Eye (tissue), 1 donor: ENCODE results near the gene MPHOSPH9.

Experiments
- DNase-seq: peaks from one replicate; pipeline ENCODE4 v3.0.0-alpha.2; 2015

The MPHOSPH9 gene

GRCh38 chr12:123149501-123150274 lies 83.3 kb downstream of the MPHOSPH9 start:
- no peak for DNase-seq

GRCh38 chr12:123149088-123149487 lies 83.9 kb downstream of the MPHOSPH9 start:
- no peak for DNase-seq

DNA sequence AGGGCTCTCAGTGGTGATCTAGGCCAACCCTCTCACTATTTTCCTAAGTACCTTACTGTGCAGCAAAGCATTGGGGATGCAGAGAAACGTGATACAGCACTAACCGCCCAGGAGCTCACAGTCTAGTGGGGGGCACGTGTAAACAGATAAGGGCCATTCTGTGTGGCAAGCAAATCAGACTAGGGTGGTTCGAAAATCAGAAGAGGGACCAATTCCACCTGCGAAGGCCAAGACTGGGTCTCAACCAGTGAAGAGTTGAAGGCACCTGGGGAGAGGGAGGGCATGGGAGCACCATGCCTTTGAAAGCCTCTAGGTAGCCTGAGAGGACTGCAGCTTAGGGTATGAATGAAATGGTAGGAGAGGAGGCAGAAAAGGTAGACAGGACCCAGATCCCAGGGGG lies 84.3 kb downstream of the MPHOSPH9 start:
- no peak for DNase-seq

GRCh38 chr12:123148223-123148622 lies 84.7 kb downstream of the MPHOSPH9 start:
- DNase-seq: no peak

DNA sequence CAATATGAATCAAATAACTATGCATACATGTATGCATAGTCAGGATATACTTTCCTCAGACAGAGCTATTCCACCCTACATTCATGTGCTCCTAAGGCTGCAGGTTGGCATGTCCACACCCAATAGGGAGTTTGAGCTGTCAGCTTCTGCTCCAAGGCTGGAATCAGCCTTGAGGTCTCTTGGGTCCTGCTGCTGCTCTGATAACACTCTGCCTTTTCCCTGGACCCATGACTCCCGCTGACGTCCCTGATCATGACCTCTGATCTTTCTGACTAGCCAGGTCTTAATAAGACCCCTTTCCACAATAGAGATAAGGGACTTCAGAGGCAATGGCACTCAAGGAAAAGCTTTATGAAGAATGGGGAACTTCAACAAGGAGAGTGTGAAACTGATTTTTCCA lies 87.7 kb downstream of the MPHOSPH9 start:
- DNase-seq: no peak

DNA sequence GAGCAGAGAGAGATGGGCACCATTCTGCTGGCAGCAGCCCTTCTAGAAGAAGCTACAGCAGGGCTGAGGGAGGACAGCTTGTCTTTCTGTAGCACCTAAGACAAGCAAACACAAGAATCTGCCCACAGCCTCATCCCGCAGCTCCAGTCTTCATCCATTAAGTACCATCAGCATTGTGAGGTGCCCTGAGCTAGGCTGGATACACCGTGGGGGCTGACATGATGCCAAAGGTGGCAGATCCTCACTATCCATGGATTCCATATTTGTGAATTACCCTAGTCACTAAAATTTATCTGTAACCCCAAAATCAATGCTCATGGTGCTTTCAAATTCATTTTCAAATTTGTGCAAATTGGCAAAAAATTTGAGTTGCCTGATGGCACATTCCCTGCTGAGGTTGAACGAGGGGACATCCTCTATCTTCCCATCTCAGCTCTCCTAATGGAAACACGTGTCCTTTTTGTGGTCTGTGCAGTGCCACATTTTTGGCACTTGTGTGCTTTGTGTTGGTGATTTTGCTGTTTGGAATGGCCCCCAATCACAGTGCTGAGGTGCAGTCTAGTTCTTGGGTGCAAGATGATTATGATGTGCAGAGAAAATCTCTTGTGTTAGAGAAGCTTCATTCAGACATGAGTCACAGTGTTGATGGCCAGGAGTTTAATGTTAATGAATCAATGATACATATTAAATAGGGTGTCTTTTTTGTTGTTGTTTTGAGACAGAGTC lies 89.0 kb downstream of the MPHOSPH9 start:
- DNase-seq: no peak

DNA sequence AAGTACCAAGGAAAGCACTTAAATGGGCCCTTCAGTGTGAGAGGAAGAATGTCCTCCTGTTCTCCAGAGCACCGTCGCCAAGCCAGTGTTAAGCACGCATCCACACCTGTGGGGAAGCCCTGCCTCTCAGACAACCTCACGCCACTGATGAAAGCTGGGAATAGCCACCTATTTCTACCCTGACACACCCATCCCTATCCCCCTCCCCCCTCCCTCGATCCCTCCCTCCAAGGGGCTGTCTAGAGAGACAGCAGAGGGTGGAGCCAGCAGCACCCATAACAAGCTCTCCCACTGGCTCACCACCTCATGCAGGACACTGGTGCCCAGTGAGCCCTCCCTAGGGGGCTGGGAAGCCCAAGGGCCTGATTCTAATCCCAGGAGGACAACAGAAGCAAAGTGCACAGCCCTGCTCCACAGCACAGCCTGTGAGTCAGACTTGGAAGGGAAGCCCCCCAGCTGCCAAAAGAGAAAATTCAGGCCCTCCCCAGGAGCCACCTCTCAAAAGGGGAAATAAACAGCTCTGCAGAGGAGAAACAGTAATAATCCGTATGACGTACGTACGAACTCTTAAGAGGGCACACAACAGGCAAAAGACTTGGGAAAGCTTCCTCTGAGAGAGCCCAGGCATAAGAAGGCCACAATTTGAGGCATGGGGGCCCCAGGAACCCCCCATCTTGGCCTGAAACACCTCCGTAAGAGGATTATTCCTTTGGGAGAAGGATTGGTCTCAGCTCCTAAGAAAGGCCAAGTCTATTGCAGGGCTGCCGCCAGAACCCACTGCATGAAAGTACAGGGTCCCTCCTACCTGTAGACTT lies 89.8 kb downstream of the MPHOSPH9 start:
- DNase-seq: no peak

GRCh38 chr12:123142518-123142840 lies 90.5 kb downstream of the MPHOSPH9 start:
- no peak for DNase-seq

- no peak for DNase-seq
Observed at GRCh38 chr12:123141615-123142517, 91.1 kb downstream of the MPHOSPH9 start.

DNA sequence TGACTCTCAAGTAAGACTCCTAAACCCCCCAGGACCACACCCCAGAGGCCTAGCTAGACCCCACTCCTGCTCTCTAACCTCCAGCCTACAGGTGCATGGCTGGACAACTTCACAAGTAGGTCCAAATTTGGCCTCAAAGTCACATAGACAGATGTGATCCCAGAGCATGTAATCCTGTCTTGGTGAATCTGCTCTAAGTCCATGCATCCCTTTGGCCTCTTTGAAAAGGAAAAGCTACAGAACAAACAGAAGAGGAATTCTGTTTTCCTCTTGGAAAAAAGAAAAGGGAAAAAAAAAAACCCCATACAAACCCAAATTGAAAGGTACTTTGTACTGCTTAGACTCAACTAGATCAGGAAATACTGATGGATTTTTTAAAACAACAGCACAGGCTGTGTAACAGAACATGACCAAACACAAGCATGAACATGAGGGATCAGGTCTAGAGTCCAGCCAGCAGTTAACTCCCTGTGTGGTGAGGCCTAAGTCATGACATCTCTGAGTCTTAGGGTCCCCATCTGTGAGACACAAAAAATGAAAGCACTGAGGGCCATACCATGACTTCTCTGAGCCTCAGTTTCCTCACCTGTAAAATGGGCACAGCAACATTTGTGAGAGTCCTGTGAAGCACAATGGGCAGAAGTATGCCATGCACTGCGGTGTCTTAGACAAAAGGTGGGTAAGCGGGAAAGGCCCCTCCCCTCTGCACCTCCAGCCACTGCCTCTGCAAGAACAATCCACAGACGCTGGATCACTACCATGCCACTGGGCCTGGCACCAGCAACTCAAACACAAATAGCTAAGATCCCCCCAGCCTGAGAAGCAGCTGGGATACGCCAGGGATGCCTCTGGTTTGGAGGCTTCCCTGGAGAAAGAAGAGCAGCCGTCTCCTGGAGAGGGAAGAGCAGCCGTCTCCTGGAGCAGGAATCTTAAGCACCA lies 92.0 kb downstream of the MPHOSPH9 start:
- no peak for DNase-seq

DNA sequence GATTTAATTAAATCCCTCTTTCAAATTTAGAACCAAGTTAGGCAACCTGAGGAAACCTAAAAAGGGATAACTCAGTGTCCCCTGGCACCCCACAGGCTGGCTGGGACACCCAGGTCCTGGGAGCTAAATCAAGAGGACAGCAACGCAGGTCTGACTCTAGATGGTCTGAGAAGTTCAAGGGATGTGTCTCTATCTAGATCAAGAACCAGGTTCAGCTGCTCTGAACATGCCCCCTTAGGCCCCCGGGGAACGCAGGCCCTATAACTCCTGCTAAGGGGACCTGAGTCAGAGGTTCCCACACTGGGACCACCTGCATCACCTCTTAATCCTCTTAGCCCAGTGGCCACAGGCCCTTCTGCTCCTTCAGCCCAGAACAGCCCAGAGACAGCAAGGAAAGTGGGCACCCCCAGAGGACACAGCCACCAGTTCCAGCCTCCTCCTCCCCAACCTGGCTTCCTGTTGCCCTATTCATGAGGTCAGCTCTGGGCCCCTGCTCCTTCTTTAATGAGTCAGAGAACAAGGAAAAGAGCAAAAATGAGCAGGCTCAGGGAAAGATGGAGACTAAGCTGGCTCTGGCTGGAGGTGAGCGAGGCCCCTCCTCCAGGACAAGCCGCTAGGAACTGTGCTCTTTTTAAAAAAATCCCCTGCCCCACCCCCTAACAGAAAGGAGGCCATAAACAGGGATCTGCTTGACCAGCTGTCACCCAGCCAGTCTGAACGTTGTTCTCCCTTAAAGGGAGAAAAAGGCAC lies 92.8 kb downstream of the MPHOSPH9 start:
- peak; percentile 53 for DNase-seq

GRCh38 chr12:123135688-123136087 lies 97.3 kb downstream of the MPHOSPH9 start:
- no peak for DNase-seq

DNA sequence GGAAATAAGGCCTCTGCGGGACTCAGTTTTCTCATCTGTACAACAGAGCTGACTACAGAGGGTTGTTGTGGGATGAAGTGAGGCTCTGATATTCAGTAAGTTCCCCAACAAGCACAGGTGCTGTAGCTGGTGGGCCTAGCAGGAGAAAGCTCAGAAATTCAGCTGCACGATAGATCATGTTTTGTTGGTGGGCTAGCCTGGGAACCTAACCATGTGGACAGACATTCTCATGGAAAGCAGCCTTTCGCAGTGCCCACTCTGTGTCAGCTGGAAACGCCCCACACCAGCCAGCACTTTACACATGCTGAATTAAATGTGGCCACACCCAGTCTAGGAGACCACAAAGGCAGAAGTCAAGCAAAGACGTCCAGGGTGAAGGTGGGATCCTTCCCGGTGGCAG lies 98.1 kb downstream of the MPHOSPH9 start:
- DNase-seq: no peak

DNA sequence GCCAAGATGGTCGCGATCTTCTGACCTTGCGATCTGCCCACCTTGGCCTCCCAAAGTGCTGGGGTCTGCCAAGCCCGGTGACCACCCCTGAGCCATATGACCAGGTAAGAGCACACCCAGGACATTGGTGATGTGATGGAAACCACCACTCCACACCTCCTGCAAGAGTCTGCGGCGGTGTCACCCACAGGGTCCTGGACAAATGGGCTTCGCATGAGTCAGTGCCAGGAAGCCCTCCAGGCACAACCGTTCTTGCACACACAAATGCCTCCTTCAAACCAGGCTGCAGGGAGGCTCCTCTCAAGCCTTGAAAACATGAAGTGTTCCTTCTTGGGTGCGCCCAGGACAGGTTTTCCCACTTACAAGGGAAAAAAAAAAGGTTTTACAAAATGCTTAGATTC lies 98.7 kb downstream of the MPHOSPH9 start:
- DNase-seq: no peak

DNA sequence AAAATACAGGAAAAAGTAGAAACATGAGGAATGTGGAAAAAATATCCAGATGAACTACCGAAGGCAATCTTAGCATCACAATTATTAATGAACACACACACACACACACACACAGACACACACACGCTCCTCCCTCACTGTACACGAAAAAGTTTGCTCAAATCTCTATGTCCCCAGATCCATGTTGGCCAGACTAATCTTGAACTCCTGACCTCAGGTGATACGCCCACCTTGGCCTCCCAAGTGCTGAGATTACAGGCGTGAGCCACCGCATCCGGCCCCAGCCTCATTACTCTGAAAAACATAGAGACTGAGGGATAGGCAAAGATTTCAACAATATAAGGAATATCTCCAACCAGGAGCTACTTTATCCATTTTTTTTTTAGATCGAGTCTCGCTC lies 99.2 kb downstream of the MPHOSPH9 start:
- DNase-seq: no peak

DNA sequence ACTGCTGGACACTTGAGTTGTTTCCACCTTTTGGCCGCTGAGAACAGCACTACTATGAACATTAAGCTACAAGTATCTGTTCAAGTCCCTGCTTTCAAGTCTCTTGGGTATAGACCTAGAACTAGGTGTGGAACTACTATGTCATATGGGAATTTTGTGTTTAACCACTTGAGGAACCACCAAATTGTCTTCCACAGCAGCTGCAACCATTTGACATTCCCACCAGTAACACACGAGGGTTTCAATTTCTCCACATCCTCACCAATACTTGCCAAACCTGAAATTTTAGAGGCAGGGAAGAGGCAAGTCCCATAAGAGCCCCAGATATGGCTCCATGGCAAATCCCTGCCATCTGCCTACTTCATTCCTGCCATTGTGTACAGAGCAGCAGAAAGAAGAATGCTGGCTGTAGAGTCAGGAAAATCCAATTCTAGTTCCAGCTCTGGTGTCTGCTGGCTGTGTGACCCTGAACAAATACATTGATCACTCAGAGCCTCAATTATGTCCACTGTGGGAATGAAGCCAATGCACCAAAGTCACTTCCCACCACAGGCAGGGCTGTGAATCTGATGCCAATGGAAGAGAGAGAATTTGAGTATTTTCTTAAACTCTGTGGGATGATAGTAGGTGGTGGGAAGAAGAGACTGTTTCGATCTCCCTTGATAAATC lies 99.9 kb downstream of the MPHOSPH9 start:
- no peak for DNase-seq

DNA sequence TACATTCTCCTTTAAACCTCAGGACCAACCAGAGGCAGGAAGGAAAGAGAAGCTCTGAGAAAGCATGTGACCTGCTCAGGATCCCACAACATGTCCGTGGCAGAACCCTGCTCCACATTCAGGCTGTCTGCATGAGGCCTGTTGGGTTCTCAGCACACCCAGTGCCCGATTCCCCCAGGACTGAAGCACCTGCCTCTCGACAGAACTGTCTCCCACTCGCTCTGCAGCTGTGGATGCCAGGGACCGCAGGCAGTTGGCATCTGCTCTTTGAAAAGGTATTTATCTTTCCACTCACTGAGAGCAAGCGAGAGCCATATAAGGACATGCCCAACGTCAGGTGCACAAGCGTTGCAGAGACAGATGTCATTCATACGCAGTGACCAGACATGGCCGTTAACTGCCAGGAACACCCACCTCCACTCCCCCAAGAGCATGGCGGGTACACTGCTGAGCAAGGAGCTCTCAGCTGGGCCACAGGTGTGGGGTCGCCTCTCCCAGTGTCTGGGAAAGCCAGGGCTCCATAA lies 101.0 kb downstream of the MPHOSPH9 start:
- no peak for DNase-seq

DNA sequence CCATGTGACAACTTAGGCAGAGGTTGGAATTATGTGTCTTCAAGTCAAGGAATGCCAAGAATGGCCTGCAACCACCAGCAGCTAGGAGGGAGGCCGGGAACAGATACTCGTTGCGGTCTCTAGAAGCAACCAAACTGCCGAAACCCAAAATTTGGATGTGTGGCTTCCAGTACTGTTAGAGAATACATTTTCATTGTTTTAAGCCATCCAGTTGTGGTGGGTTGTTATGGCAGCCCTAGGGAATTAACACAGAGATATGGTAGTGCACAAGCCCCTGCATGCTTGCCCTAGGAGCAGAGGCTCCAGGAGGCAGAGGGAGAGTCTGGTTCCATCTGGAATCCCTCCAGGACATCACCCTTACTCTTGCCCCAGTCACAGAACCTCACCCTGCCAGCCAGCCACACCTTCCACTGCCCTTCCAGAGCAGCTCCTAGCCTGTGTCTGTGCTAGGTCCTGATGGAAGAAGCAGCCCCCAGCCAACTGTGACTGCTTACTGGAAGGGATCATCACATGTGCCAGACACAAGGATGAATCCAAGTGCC lies 101.6 kb downstream of the MPHOSPH9 start:
- no peak for DNase-seq

- DNase-seq: no peak
Observed at GRCh38 chr12:123129621-123130020, 103.3 kb downstream of the MPHOSPH9 start.

GRCh38 chr12:123127182-123127495 lies 105.8 kb downstream of the MPHOSPH9 start:
- DNase-seq: no peak
